Effector memory CD4-positive, alpha-beta T cell (primary cell): ENCODE results near the gene MBP.
"Not testable (repeated sequence)": the region's sequence is repeated elsewhere in the genome, so short reads cannot be mapped to it uniquely, and the experiment has no call there.

Experiments
- DNase-seq, 3 donors: peaks; one replicate each; pipeline ENCODE4 v3.0.0-alpha.2; 2020
- H3K27ac ChIP-seq: 2 replicates; pipeline ENCODE4 v1.7.0; 2013; ENCODE audit warnings: mild to moderate bottlenecking, low read length, moderate library complexity; ENCODE audit not compliant: insufficient read depth, poor library complexity, severe bottlenecking
- H3K27me3 ChIP-seq: replicated peaks from 2 replicates; pipeline ENCODE4 v1.7.0; 2013; ENCODE audit warnings: mild to moderate bottlenecking, low read length; ENCODE audit not compliant: insufficient read depth, control insufficient read depth, poor library complexity, severe bottlenecking
- H3K36me3 ChIP-seq: 2 replicates; pipeline ENCODE4 v1.7.0; 2013; ENCODE audit warnings: mild to moderate bottlenecking, low read length, moderate library complexity; ENCODE audit not compliant: control insufficient read depth, insufficient read depth
- H3K4me1 ChIP-seq: 2 replicates; pipeline ENCODE4 v1.7.0; 2013; ENCODE audit warnings: low read length, mild to moderate bottlenecking; ENCODE audit not compliant: control insufficient read depth, insufficient read depth, poor library complexity, severe bottlenecking
- H3K4me3 ChIP-seq: 2 replicates; pipeline ENCODE4 v1.7.0; 2013; ENCODE audit warnings: low read length, low read depth, mild to moderate bottlenecking; ENCODE audit not compliant: insufficient read depth, poor library complexity, severe bottlenecking
- H3K9me3 ChIP-seq: 2 replicates; pipeline ENCODE4 v1.7.0; 2013; ENCODE audit warnings: mild to moderate bottlenecking, low read length, moderate library complexity; ENCODE audit not compliant: control insufficient read depth

MBP gene

DNA sequence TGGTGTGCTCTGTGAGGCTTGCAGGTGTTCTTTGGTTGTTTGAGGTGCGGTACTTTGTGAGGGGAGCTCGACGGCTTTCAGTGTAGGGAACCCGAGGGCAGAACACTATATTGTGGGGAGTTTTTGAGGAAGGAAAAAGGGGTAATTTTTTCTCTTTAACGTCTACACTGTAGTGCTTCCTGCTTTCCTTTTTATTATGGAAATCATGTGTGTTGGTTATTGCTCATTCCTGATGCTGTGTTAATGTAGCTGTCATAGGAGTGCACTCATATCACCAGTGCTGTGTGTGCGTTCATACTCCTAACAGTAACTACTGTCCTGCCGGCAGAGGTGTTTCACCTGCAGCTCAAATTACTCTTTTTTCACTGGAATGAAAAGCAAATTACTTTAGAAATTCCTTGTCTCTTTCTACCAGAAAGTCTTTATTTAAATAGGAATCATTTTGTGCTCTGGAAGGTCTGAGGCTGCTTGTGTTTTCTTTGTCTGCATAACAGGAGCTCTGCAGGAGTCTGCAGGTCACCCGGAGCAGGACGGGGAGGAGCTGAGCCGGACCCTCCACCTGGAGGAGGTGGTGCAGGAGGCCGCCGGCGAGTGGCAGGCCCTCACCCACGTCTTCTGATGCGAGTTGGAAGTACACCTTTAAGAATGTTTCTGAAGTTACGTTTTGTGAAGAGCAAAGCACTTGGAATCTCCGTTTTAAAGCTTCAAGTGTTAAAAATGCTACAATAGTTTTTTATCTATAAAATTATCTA lies 164.7 kb downstream of the MBP start:
- Histone ChIP-seq H3K4me1 (no peaks in the 10 kb centered on the region), H3K9me3 (no peaks in the 10 kb centered on the region), H3K27me3 (no peaks in the 10 kb centered on the region), H3K27ac (no peak overlapping the region), H3K36me3 (peaks cover 6% of the 10 kb centered on the region), H3K4me3 (no peak overlapping the region)
- DNase-seq: no peak

DNA sequence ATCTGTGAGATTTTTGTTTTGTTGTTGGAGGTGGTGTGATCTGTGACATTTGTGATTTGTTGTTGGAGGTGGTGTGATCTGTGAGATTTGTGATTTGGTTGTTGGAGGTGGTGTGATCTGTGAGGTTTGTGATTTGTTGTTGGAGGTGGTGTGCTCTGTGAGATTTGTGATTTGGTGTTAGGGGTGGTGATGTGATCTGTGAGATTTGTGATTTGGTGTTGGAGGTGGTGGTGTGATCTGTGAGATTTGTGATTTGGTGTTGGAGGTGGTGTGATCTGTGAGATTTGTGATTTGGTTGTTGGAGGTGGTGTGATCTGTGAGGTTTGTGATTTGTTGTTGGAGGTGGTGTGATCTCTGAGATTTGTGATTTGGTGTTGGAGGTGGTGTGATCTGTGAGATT lies 165.3 kb downstream of the MBP start:
- H3K9me3 ChIP-seq, H3K27me3 ChIP-seq, H3K27ac ChIP-seq, H3K4me3 ChIP-seq, DNase-seq, H3K36me3 ChIP-seq, H3K4me1 ChIP-seq: not testable (repeated sequence)

DNA sequence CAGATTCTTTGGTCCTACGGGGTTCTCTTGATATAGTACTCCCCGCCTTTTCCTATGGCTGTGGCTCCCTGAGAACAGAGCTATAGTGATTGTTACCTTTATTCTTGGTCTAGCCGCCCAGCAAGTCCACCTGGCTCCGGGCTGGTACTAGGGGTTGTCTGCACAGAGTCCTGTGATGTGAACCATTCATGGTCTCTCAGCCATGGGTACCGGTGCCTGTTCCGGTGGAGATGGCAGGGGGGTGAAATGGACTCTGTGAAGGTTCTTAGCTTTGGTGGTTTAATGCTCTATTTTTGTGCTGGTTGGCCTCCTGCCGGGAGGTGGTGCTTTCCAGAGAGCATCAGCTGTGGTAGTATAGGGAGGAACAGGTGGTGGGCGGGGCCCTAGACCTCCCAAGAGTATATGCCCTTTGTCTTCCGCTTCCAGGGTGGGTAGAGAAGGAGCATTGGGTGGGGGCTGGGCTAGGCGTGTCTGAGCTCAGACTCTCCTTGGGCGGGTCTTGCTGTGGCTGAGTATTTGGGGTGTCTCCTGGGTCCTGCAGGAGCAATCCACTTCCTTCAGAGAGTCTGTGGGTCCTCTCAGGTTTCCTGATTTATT lies 166.9 kb downstream of the MBP start:
- not testable (repeated sequence) for H3K27me3 ChIP-seq, H3K36me3 ChIP-seq, DNase-seq, H3K9me3 ChIP-seq, H3K27ac ChIP-seq, H3K4me1 ChIP-seq, H3K4me3 ChIP-seq

DNA sequence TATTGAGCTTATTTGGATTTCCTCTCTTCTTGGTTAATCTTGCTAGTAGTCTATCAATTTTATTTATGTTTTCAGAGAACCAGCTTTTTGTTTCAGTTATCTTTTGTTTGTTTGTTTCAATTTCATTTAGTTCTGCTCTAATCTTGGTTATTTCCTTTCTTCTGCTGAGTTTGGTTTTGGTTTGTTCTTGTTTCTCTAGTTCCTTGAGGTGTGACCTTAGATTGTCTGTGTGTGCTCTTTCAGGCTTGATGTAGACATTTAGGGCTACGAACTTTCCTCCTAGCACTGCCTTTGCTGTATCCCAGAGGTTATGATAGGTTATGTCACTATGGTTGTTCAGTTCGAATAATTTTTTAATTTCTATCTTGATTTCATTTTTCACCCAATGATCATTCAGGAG lies 168.6 kb downstream of the MBP start:
- H3K27ac ChIP-seq: no peak overlapping the region
- no peaks in the 10 kb centered on the region for H3K27me3 ChIP-seq
- peaks cover 26% of the 10 kb centered on the region for H3K36me3 ChIP-seq
- H3K9me3 ChIP-seq: no peaks in the 10 kb centered on the region
- no peak for DNase-seq
- H3K4me3 ChIP-seq: no peak overlapping the region
- no peaks in the 10 kb centered on the region for H3K4me1 ChIP-seq

DNA sequence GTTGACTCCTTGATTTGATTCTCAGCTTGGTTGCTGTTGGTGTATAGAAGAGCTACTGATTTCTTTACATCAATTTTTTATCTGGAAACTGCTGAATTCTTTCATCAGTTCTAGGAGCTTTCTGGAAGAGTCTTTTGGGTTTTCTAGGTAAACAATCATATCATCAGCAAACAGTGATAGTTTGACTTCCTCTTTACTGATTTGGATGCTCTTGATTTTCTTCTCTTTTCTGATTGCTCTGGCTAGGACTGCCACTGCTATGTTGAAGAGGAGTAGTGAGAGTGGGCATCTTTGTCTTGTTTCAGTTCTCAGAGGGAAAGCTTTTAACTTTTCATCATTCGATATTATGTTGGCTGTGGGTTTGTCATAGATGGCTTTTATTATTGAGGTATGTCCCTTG lies 169.7 kb downstream of the MBP start:
- Histone ChIP-seq H3K4me3 (no peak overlapping the region), H3K27me3 (no peaks in the 10 kb centered on the region), H3K36me3 (peaks cover 37% of the 10 kb centered on the region), H3K9me3 (no peaks in the 10 kb centered on the region), H3K4me1 (no peaks in the 10 kb centered on the region), H3K27ac (no peak overlapping the region)
- no peak for DNase-seq

DNA sequence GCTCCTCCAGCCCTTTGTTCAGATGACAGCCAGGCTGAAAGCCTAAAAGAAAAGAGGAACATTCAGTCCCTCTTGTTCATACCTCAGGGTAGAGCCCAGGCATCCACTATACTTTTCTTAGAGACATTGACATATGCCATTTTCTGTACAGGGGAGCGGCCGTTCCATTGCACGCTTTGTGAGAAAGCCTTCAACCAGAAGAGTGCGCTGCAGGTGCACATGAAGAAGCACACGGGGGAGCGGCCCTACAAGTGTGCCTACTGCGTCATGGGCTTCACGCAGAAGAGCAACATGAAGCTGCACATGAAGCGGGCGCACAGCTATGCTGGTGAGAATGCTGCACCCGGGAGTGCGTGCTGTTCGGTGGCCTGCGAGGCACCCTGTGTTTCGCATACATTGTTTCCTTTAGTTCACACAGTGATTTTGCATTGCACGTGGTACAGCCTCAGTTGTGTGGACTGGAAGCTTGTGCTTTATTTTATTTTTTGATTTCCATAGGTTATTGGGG lies 172.0 kb downstream of the MBP start:
- H3K36me3 ChIP-seq: peaks cover 48% of the 10 kb centered on the region
- H3K27me3 ChIP-seq: no peaks in the 10 kb centered on the region
- no peak for DNase-seq
- H3K9me3 ChIP-seq: no peaks in the 10 kb centered on the region
- no peak overlapping the region for H3K4me3 ChIP-seq
- H3K4me1 ChIP-seq: no peaks in the 10 kb centered on the region
- H3K27ac ChIP-seq: no peak overlapping the region

DNA sequence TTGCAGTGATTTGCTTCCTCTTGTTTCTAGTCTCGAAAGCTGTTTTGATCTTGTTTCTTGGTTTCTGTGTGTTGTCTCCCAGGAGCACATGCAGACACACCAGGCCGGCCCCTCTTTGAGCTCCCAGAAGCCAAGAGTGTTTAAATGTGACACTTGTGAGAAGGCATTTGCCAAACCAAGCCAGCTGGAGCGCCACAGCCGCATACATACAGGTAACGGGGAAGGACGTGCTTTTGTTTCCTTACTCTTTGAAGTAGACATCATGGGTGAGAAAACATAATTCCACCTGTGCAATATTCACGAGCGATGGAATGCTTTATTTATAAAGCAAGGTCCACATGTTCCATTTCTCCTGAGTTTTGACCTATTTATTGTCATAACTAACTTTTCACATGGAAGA lies 173.0 kb downstream of the MBP start:
- no peaks in the 10 kb centered on the region for H3K27me3 ChIP-seq
- no peak overlapping the region for H3K4me3 ChIP-seq
- no peak for DNase-seq
- no peaks in the 10 kb centered on the region for H3K4me1 ChIP-seq
- peaks cover 50% of the 10 kb centered on the region for H3K36me3 ChIP-seq
- no peaks in the 10 kb centered on the region for H3K9me3 ChIP-seq
- no peak overlapping the region for H3K27ac ChIP-seq

DNA sequence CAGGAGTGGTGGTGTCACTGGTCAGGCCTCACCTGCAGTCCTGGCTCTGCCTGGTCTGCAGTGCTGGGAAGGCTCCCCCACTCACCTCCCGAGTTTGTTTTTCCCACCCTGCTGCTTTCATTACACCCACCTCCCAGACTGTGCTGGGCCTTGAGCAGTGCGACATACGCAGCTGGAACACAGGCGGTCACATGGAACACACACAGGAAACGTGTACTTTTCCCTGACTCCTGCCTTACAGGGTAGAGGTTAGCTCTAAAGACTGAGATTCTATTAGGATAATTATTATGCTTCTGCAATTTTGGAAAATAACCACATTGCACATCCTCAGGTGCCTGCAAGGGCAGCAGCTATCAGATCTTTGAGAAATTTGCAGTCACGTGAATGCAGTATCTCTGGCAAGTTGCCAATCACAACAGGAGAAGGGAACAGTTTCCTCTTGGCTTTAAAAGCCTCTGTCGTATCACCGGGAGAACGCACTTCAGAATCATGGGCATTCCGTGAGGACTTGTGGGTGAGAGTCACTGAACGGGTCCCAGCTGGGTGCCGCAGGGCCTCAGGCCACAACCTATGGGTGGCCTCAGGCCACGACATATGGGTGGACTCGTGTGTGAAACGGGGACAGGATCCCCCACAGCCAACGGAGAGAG lies 173.8 kb downstream of the MBP start:
- no peak for DNase-seq
- Histone ChIP-seq H3K27me3 (no peaks in the 10 kb centered on the region), H3K9me3 (no peaks in the 10 kb centered on the region), H3K4me3 (no peak overlapping the region), H3K27ac (no peak overlapping the region), H3K36me3 (peaks cover 50% of the 10 kb centered on the region), H3K4me1 (no peaks in the 10 kb centered on the region)

DNA sequence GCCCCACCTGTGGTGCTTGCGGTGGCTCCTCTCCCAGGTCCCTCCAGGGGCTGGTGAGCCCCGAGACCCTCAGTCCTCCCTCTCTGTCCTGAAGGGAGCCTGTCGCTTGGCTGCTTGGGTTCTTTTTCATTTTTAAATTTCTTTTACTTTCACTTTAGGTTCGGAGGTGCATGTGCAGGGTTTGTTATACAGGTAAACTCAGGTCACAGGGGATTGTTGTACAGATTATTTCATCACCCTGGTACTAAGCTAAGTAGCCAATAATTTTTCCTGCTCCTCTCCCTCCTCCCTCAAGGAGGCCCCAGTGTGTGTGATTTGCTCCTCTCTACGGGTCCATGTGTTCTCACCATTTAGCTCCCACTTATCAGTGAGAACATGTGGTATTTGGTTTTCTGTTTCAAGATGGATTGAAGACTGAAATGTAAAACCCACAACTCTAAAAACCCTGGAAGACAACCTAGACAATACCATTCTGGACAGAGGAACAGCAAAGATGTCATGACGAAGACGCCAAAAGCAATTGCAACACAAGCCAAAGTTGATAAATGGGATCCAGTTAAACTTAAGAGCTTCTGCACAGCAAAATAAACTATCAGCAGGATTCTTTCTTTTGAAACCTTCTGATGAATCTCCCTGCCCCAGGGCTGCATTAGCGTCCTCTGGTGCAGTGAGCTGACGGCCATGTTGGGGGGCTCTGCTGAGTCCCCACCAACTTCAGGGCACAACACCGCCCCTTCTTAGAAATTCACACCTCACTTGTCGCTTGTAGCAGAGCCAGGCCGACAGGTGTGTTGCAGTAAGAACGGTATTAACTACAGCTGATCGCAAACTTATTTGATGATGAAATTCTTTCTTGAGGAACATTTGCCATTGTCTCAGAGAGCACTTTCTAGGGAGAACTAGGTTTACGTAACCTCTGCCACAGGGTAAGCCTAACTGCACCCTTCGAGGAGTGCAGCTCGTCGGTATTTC lies 174.9 kb downstream of the MBP start:
- Histone ChIP-seq H3K36me3 (peaks cover 59% of the 10 kb centered on the region), H3K27me3 (no peaks in the 10 kb centered on the region), H3K9me3 (no peaks in the 10 kb centered on the region), H3K4me1 (no peaks in the 10 kb centered on the region), H3K27ac (no peak overlapping the region), H3K4me3 (no peak overlapping the region)
- no peak for DNase-seq
